ENCODE measurements around the gene VPS35L.

VPS35L gene

GRCh38 chr16:19555186-19555937, at the start of gene VPS35L:
VPS35L (plus strand) TSS chr16:19555703; CDS start chr16:19555730, 27 bp downstream.
- DNase-seq (ENCODE audit: low spot score), result peak; percentile 99

DNA sequence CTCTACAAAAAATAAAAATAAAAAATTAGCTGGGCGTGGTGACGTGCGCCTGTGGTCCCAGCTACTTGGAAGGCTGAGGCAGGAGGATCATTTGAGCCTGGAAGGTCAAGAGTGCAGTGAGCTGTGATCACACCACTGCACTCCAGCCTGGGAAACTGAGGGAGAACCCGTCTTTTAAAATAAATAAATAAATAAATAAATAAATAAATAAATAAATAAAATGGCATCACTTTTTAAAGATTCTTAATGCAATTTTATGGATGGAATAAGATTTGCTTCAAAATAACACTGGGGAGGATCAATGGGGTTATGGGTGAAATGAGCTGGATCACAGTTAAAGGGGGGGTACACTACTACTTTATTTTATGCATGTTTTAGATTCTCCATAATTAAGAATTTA, 48.5 kb upstream of the VPS35L start:
- no peak for DNase-seq (ENCODE audit: low spot score)

DNA sequence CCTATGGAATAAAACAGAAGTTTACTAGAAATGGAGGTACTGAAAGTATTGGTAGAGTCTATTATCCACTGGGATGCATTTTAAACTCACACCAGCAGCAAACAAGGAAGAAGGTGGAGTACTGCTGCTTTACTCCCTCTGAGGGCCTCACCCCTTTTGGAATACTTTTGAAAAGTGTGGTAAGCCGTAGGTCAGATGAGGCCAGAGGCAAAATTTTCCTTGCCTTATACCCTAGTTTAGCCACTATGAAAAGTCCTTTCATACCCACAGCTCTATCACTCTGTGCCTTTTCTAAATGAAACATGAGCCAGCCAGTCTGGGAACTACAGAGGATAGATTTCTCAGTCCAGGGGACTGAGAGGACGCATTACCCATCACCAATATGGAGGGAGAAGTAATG, 47.6 kb upstream of the VPS35L start:
- DNase-seq (ENCODE audit: low spot score), result no peak

DNA sequence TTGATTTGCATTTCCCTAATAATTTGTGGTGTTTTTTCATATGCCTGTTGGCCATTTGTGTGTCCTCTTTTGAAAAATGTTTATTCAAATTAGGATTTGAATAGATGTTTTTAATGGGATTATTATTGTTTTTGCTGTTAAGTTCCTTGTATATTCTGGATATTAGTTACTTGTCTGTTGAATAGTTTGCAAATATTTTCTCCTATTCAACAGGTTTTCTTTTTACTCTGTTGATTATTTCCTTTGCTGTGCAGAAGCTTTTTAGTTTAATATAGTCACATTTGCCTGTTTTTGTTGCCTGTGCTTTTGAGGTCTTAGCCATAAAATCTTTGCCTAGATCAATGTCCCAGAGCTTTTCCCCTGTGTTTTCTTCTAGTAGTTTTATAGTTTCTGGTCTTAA, 43.2 kb upstream of the VPS35L start:
- DNase-seq (ENCODE audit: low spot score), result no peak

GRCh38 chr16:19513377-19514053, 42.0 kb upstream of the VPS35L start:
- no peak for DNase-seq (ENCODE audit: low spot score)

- DNase-seq (ENCODE audit: low spot score), result no peak
Observed at GRCh38 chr16:19515757-19516156, 39.7 kb upstream of the VPS35L start.

- DNase-seq (ENCODE audit: low spot score), result no peak
Observed at GRCh38 chr16:19517424-19518089, 37.9 kb upstream of the VPS35L start.

DNA sequence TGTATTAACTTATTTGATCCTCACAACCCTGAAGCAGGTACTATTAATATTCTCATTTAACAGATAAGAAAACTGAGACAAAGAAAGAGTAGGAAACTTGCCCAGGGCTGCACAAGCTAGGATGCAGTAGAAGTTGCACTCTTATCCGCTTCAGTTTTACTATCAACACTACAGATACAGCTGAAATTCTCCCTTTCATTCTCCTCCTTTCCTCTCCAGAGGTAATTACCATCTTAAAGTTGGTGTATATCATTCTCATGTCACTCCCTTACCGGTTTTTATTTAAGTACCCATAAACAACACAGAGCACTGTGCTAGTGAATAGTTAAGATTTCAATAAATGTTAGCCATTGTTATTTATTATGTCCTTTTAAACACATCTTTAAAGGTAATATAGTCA, 37.1 kb upstream of the VPS35L start:
- DNase-seq (ENCODE audit: low spot score), result no peak

DNA sequence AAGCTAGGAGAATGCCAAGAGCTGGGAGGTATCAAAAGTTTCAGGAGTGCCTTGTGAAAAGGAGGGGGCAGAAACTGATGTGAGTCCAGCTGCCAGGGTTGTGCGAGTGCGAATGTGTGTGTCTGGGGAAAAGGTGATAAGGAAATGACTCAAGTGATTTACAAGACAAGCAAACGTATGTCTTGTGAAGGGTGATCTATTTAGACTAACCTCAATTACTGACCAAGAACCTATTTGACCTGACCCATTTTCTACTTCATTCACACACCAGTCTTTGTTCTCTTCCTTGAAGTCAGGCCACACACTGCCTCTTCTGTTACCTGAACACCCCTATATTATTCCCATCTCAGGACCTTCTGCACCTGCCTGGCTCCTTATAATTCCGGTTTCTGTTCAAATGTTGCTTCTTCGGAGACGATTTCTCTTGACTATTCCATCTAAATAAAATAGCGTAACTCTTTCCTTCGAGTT, 34.6 kb upstream of the VPS35L start:
- no peak for DNase-seq (ENCODE audit: low spot score)

DNA sequence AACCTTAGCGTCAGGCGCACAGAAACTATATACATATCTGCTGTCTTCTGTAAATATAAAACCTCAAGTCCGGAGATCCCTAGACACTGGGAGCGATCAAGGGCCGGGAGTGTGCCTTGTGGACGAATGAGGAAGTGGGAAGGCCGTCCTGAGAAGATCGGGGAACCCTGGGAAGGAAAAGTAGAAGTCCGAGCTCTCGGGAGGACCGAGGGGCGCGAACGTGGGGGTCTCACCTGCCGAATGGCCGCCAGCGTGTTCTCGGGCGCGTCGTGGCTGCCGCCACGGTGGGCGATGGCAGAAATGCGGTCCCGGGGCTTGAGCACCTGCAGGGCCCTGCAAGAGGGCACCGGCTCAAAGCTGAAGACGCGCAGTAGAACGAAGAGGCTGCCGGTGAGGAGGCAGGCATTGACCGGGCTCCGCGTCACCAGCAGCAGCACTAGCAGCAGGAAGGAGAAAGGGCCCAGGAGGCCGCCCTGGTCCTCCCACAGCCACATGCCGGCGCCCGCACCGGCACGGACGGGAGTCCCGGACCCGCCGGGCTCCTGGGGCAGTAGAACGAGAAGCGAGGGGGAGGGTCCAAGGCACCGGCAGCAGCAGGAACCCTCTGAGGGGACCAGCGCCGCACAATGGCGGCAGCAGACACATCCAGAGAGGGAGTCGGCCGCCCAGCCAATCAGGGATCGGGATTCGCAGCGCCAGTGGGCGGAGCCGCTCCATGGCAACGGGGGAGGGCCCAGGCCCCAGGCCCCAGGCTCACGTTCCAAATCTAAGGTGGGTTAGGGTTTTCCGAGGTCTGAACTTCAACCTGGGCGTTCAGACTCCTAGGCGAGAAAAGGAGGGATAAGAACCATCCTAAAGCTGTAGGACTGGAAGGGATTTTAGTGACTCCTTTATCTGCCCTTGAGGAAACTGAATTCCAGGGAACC, 33.8 kb upstream of the VPS35L start, which contains the start of gene GDE1:
Gene GDE1 (minus strand): TSS at position 628 of the 926 bp plus-strand sequence. CDS start 134 bp downstream, at position 494.
- peak; percentile 97 for DNase-seq (ENCODE audit: low spot score)

DNA sequence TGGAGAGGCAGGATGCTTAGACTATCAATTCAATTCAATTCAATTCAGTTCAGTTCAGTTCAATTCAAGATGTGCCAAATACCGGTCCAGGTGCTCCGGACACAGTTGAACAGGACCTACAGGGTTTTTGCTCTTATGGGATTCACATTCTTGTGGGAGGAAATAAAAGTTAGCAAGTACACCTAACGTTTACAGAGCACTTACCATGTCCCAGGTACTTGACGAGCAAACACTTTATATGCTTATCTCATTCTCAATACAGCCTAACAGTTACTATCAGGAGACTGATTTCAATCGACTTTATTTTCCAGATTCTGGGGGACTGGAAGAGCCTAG, 33.1 kb upstream of the VPS35L start:
- no peak for DNase-seq (ENCODE audit: low spot score)

GRCh38 chr16:19522760-19523159, 32.7 kb upstream of the VPS35L start:
- no peak for DNase-seq (ENCODE audit: low spot score)

GRCh38 chr16:19523184-19523558, 32.3 kb upstream of the VPS35L start:
- DNase-seq (ENCODE audit: low spot score), result no peak

DNA sequence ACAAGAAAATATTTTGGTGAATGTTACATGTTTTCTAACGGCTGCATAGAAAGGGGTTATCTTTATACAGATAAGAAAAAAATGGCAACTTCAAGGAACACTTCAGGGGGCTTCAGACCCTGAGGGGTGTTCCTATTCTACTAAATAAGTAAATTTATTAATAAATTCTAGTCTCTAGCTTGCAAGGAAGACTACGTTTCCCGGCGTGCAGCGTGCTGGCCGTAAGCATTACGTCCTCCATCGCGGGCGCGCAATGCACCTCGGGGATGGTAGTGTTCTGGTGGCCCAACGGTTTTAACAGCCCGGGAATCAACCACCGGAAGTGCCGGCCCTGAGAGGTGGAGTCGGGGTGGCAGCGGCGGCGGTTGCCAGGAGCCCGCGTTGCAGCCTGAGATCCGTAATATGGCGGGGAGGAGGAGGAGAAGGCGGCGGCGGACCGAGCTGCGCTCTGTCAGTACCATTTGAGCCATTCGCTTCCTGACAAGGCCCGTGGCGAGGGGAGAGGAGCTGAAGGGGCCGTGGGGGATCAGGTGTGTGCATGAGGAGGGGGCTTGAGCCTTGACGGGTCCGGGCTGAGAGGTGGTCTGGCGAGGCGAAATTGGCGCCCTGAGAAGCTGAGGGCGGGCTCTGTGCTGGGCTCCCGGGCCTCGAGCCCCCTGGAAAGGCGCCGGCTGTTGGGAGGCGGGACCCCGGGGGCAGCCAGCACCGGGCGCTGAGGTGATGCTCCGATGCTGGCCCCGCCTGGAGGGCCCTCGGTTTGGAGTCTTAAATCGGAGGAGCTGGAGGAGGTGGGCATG, 31.7 kb upstream of the VPS35L start, which contains the start of gene CCP110:
Gene CCP110 (plus strand): TSS at position 384 of the 797 bp plus-strand sequence. CDS start 3,940 bp downstream, outside the sequence.
- DNase-seq (ENCODE audit: low spot score), result peak; percentile 99

DNA sequence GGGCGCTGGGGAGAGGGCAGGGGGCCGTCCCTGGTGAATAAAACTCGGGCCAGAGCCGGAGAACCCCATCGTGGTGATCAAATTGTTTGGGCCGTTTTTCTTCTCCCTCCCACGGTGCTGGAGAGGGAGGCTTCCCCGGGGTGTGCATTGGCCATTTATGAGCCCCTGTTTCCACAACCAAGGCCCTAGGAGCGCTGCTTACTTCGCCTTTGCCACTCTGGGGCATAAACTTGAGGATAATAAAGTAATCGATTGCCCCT, 31.2 kb upstream of the VPS35L start:
- DNase-seq (ENCODE audit: low spot score), result no peak

GRCh38 chr16:19524616-19525384, 30.7 kb upstream of the VPS35L start:
- peak; percentile 42 for DNase-seq (ENCODE audit: low spot score)

DNA sequence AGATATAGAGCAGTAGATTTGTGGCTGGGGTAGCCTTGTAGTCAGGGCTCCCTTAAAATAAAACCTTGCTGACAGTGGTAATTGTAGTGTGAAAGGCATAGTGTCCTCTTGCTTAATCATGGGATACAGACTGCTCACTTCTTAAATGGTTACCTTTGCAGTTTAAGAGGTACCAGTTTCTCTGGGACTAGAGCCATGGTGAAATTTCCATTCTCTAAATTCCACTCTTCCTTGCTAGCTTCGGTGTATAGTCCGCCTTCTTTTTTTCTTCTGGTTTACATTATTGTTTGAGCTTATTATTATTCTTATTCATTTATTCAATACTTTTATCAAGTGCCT, 30.1 kb upstream of the VPS35L start:
- DNase-seq (ENCODE audit: low spot score), result no peak

DNA sequence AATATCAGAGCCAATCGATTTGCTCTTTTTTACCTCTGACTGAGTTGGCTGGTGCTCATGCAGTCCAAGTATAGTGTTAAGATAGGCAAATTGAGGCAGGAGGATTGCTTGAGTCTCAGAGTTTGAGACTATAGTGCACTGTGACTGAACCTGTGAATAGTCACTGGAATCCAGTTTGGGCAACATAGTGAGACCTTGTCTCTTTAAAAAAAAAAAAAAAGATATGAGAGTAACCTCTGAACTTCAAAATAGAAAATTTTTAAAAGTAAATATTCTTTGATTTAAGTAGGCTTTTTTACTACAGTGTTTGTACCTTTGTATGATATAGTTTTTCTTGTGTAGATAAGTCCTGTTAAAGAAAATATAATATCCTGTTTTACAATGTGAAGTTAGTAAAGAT, 28.3 kb upstream of the VPS35L start:
- no peak for DNase-seq (ENCODE audit: low spot score)

- no peak for DNase-seq (ENCODE audit: low spot score)
Observed at GRCh38 chr16:19528666-19529065, 26.8 kb upstream of the VPS35L start.

DNA sequence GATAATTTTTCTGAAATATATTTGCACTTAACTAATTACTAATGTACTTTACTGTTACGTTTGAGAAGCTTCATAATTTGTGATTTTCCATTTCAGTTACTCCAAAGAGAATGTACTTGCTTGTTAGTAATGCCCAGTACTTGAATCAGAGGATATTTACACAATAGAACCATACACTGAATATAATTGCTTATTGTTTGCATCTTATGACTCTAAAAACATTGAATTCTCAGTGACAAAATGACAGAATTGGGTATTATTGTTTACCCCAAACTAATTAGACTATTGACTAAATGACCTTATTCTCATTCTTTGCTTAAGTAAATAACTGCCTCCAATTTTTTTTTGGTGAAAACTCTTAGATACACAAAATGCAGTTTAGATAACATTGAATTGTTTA, 22.9 kb upstream of the VPS35L start:
- DNase-seq (ENCODE audit: low spot score), result no peak

Data from cerebellar cortex (tissue), 1 donor.